H1 (cell line): ENCODE results near the gene B3GALT5. TPM values are rescaled to one million over a fixed set of nuclear protein-coding genes. Genes with fewer than 3 reads are reported as not detected.

Experiments used
- CTCF ChIA-PET: fragments of 300-600 bp; sonication (Branson Sonifier 250); formaldehyde crosslinking; loops from one replicate; lab custom pipeline; 2021; ENCODE audit not compliant: partially characterized antibody; lab: Charles Lee
- POLR2A ChIA-PET: fragments of 300-600 bp; sonication (Branson Sonifier 250); formaldehyde crosslinking; loops from one replicate; lab custom pipeline; 2021; ENCODE audit warnings: inconsistent platforms; ENCODE audit not compliant: partially characterized antibody; lab: Charles Lee
- DNase-seq, 2 experiments: peaks; one replicate each; pipeline versions ENCODE4 v3.0.0 to v3.0.0-alpha.2; 2010 to 2022; ENCODE audit warnings: low spot score in 2 of 2, low read depth in 1 of 2, mixed read lengths in 1 of 2
- FAIRE-seq: peaks from 2 replicates; lab custom pipeline; 2011; peaks lifted over from hg19 to GRCh38; lab: Jason Lieb, UNC
- H2AFZ ChIP-seq: 2 replicates; pipeline ENCODE4 v1.8.1; 2012; ENCODE audit warnings: low read length, inconsistent platforms
- H2AK5ac ChIP-seq: 2 replicates; pipeline ENCODE4 v1.6.1; 2013; ENCODE audit warnings: low read depth, low read length
- H2BK120ac ChIP-seq: replicated peaks from 2 replicates; pipeline ENCODE3; 2013; ENCODE audit warnings: low read depth, low read length, inconsistent platforms
- H2BK12ac ChIP-seq: 2 replicates; pipeline ENCODE4 v1.6.1; 2013; ENCODE audit warnings: low read depth, low read length
- H2BK15ac ChIP-seq: 2 replicates; pipeline ENCODE4 v1.6.1; 2013; ENCODE audit warnings: low read length
- H2BK20ac ChIP-seq: 2 replicates; pipeline ENCODE4 v1.6.1; 2013; ENCODE audit warnings: low read length
- H2BK5ac ChIP-seq: 2 replicates; pipeline ENCODE4 v1.6.1; 2013; ENCODE audit warnings: low read depth, low read length
- H3K14ac ChIP-seq: 2 replicates; pipeline ENCODE4 v1.6.1; 2013; ENCODE audit warnings: inconsistent platforms; ENCODE audit not compliant: insufficient read length
- H3K18ac ChIP-seq: 2 replicates; pipeline ENCODE4 v1.6.1; 2013; ENCODE audit warnings: low read length; ENCODE audit errors: extremely low read depth
- H3K23ac ChIP-seq: 2 replicates; pipeline ENCODE4 v1.6.1; 2013; ENCODE audit warnings: inconsistent platforms; ENCODE audit not compliant: insufficient read length
- H3K23me2 ChIP-seq: 2 replicates; pipeline ENCODE4 v1.6.1; 2013; ENCODE audit warnings: low read depth, low read length
- H3K27ac ChIP-seq: 2 replicates; pipeline ENCODE4 v1.6.1; 2011; ENCODE audit warnings: low read depth, low read length, inconsistent platforms
- H3K27me3 ChIP-seq, 4 experiments: replicated peaks in 1 of 4; 1 replicate in 1 of 4; 2 replicates in 3 of 4; pipeline versions ENCODE4 v1.6.1 to v1.8.1; 2011 to 2013; ENCODE audit warnings: low read length in 3 of 4, mild to moderate bottlenecking in 3 of 4, inconsistent platforms in 2 of 4, mixed read lengths in 2 of 4, moderate library complexity in 1 of 4; ENCODE audit not compliant: control insufficient read depth in 3 of 4, insufficient read depth in 3 of 4; ENCODE audit errors: extremely low read depth in 1 of 4
- H3K36me3 ChIP-seq, 4 experiments: 2 replicates each; pipeline versions ENCODE4 v1.6.1 to v1.8.1; 2011 to 2013; ENCODE audit warnings: mild to moderate bottlenecking in 4 of 4, low read length in 3 of 4, moderate library complexity in 2 of 4, control low read depth in 1 of 4, inconsistent platforms in 1 of 4; ENCODE audit not compliant: insufficient read depth in 4 of 4, control insufficient read depth in 2 of 4
- H3K4ac ChIP-seq: replicated peaks from 2 replicates; pipeline ENCODE3; 2013; ENCODE audit warnings: low read length, low read depth, mixed read lengths, inconsistent platforms; ENCODE audit not compliant: insufficient read length
- H3K4me1 ChIP-seq, 4 experiments: replicated peaks in 1 of 4; 1 replicate in 1 of 4; 2 replicates in 3 of 4; pipeline versions ENCODE4 v1.6.1 to v1.8.1; 2011 to 2013; ENCODE audit warnings: low read length in 3 of 4, inconsistent platforms in 2 of 4, mixed read lengths in 1 of 4; ENCODE audit not compliant: insufficient read depth in 4 of 4, control insufficient read depth in 3 of 4
- H3K4me2 ChIP-seq, 2 experiments: 2 replicates each; pipeline versions ENCODE4 v1.6.1 to v1.8.1; 2011 to 2013; ENCODE audit warnings: low read depth in 2 of 2, low read length in 2 of 2, control low read depth in 1 of 2, inconsistent platforms in 1 of 2, mild to moderate bottlenecking in 1 of 2; ENCODE audit not compliant: insufficient read depth in 1 of 2
- H3K4me3 ChIP-seq, 4 experiments: fragments of 200-600, 300-600 bp in 1 of 4; sonication (generic), shearing (Covaris generic), sonication (Bioruptor Twin) in 1 of 4; 2 replicates each; pipeline versions ENCODE4 v1.5.1 to v1.8.1; 2011 to 2016; ENCODE audit warnings: low read length in 4 of 4, low read depth in 3 of 4, control low read depth in 2 of 4, inconsistent platforms in 2 of 4, mild to moderate bottlenecking in 2 of 4, mixed read lengths in 1 of 4, moderate library complexity in 1 of 4; ENCODE audit not compliant: insufficient read depth in 2 of 4; ENCODE audit errors: extremely low read depth in 1 of 4
- H3K56ac ChIP-seq: replicated peaks from 2 replicates; pipeline ENCODE3; 2013; ENCODE audit warnings: low read depth, mild to moderate bottlenecking, mixed read lengths, low read length, inconsistent platforms; ENCODE audit not compliant: insufficient read length
- H3K79me1 ChIP-seq: 2 replicates; pipeline ENCODE4 v1.6.1; 2013; ENCODE audit warnings: low read depth, low read length, control low read depth
- H3K79me2 ChIP-seq, 2 experiments: 2 replicates each; pipeline versions ENCODE4 v1.6.1 to v1.8.1; 2012 to 2013; ENCODE audit warnings: low read length in 2 of 2, mild to moderate bottlenecking in 2 of 2, inconsistent platforms in 1 of 2; ENCODE audit not compliant: insufficient read depth in 2 of 2, control insufficient read depth in 1 of 2
- H3K9ac ChIP-seq, 4 experiments: replicated peaks in 1 of 4; 1 replicate in 1 of 4; 2 replicates in 3 of 4; pipeline versions ENCODE4 v1.6.1 to v1.8.1; 2011 to 2013; ENCODE audit warnings: low read depth in 3 of 4, low read length in 3 of 4, control low read depth in 2 of 4, mild to moderate bottlenecking in 2 of 4, moderate library complexity in 2 of 4, inconsistent platforms in 1 of 4; ENCODE audit errors: extremely low read depth in 1 of 4
- H3K9me3 ChIP-seq, 2 experiments: 2 replicates each; pipeline versions ENCODE4 v1.6.1 to v1.8.1; 2012 to 2013; ENCODE audit warnings: mild to moderate bottlenecking in 2 of 2, moderate library complexity in 2 of 2, control low read depth in 1 of 2, inconsistent platforms in 1 of 2, low read depth in 1 of 2, low read length in 1 of 2, mixed read lengths in 1 of 2; ENCODE audit not compliant: insufficient read depth in 2 of 2
- H4K20me1 ChIP-seq, 2 experiments: replicated peaks in 1 of 2; 2 replicates each; pipeline versions ENCODE3 to v1.8.1; 2011 to 2013; ENCODE audit warnings: inconsistent platforms in 2 of 2, low read length in 2 of 2, mild to moderate bottlenecking in 1 of 2; ENCODE audit not compliant: insufficient read depth in 2 of 2, control insufficient read depth in 1 of 2
- H4K5ac ChIP-seq: 2 replicates; pipeline ENCODE4 v1.6.1; 2013; ENCODE audit warnings: low read length, low read depth, mixed read lengths, inconsistent platforms; ENCODE audit not compliant: insufficient read length
- H4K8ac ChIP-seq: 2 replicates; pipeline ENCODE4 v1.8.0; 2013; ENCODE audit warnings: mild to moderate bottlenecking, moderate library complexity, low read length, inconsistent platforms; ENCODE audit not compliant: insufficient read depth; ENCODE audit errors: extremely low read depth
- H4K91ac ChIP-seq: replicated peaks from 2 replicates; pipeline ENCODE3; 2013; ENCODE audit warnings: low read length, mixed read lengths, inconsistent platforms; ENCODE audit not compliant: insufficient read length
- ASH2L ChIP-seq: fragments of 200-600, 300-600 bp; sonication (generic); IDR thresholded peaks from one replicate; pipeline ENCODE4 v1.7.1; 2017; ENCODE audit warnings: low read length
- CEBPB ChIP-seq: IDR thresholded peaks from 2 replicates; pipeline ENCODE4 v1.6.1; 2012; ENCODE audit warnings: low read depth, low read length
- CTBP2 ChIP-seq: IDR thresholded peaks from 2 replicates; pipeline ENCODE4 v1.7.0; 2011; ENCODE audit warnings: borderline replicate concordance, mild to moderate bottlenecking, moderate library complexity, mixed read lengths, low read length; ENCODE audit not compliant: insufficient read depth, insufficient read length
- KDM1A ChIP-seq: fragments of 200-600, 300-600 bp; sonication (generic); IDR thresholded peaks from 2 replicates; pipeline ENCODE4 v1.7.1; 2016; ENCODE audit warnings: mild to moderate bottlenecking, low read length, borderline replicate concordance
- MAFK ChIP-seq: IDR thresholded peaks from 2 replicates; pipeline ENCODE4 v1.6.1; 2012; ENCODE audit warnings: low read depth, mild to moderate bottlenecking, improper control_type of control experiment, low read length
- RNF2 ChIP-seq: fragments of 200-900, 300-1000 bp; sonication (generic); IDR thresholded peaks from 2 replicates; pipeline ENCODE4 v1.7.1; 2016; ENCODE audit warnings: borderline replicate concordance, low read depth, mild to moderate bottlenecking, antibody characterized with exemption, low read length; ENCODE audit not compliant: poor library complexity, severe bottlenecking; ENCODE audit errors: missing control alignments
- SAP30 ChIP-seq: fragments of 300-600 bp; sonication (generic); IDR thresholded peaks from 2 replicates; pipeline ENCODE4 v1.7.1; 2012; ENCODE audit warnings: low read length, moderate library complexity, mild to moderate bottlenecking, inconsistent platforms; ENCODE audit not compliant: insufficient read depth, insufficient replicate concordance
- SIN3A ChIP-seq, 2 experiments: IDR thresholded peaks in 1 of 2; conservative IDR thresholded peaks in 1 of 2; 2 replicates each; pipeline ENCODE4 v1.6.1; 2011 to 2012; ENCODE audit warnings: low read length in 2 of 2, improper control_type of control experiment in 1 of 2, low read depth in 1 of 2, mild to moderate bottlenecking in 1 of 2
- SP2 ChIP-seq: IDR thresholded peaks from 2 replicates; pipeline ENCODE4 v1.6.1; 2012; ENCODE audit warnings: mild to moderate bottlenecking, low read length, inconsistent platforms
- SP4 ChIP-seq: IDR thresholded peaks from 2 replicates; pipeline ENCODE4 v1.6.1; 2012; ENCODE audit warnings: low read length, inconsistent platforms
- SRF ChIP-seq: IDR thresholded peaks from 2 replicates; pipeline ENCODE4 v1.6.1; 2011; ENCODE audit warnings: mild to moderate bottlenecking, low read depth, low read length, moderate library complexity
- SUZ12 ChIP-seq: fragments of 200-600 bp; sonication (generic); IDR thresholded peaks from 2 replicates; pipeline ENCODE4 v1.6.1; 2012; ENCODE audit warnings: mild to moderate bottlenecking, inconsistent platforms, low read length, moderate library complexity, mixed read lengths
- WGBS, 2 experiments: shearing (Covaris generic) in 1 of 2; methylation state at CpG; one replicate each; pipeline versions ENCODE4 v1.1.6 to v1.1.7; 2013 to 2015; ENCODE audit warnings: low lambda C conversion rate in 2 of 2, mixed read lengths in 2 of 2, inconsistent platforms in 1 of 2, low coverage in 1 of 2, missing lambda C conversion rate in 1 of 2; ENCODE audit not compliant: insufficient replicate concordance in 2 of 2, insufficient coverage in 1 of 2, insufficient read length in 1 of 2; ENCODE audit errors: extremely low coverage in 1 of 2, missing lambda C conversion rate in 1 of 2; 5-methylcytosine and 5-hydroxymethylcytosine counted together
- polyA plus RNA-seq, 7 experiments: library from polyadenylated mRNA; depleted of rRNA in 3 of 7; stranded (reverse) in 5 of 7; unstranded in 2 of 7; fragments of >200 nt in 5 of 7; fragments of 200-250 nt in 2 of 7; gene quantifications; 1 replicate in 5 of 7; 2 replicates in 1 of 7; 4 replicates in 1 of 7; pipeline versions ENCODE4 v1.2.1 to v1.2.3, GENCODE V29; 2011 to 2013; ENCODE audit warnings: missing spikeins in 2 of 7, mixed read lengths in 2 of 7
- total RNA-seq: library from RNA; stranded (reverse); fragmentation: NEBNext Ultra II Directional; extraction: Animal tissue kit (Norgen Biotek cat#: 25700); gene quantifications from 2 replicates; pipeline ENCODE4 v1.2.1, GENCODE V29; 2021
- TF ChIP-seq, protein P1 (sequence below): IDR thresholded peaks from 2 replicates; pipeline ENCODE4 v1.6.1; 2011; ENCODE audit warnings: low read depth, mild to moderate bottlenecking, low read length; ENCODE audit not compliant: insufficient read depth

The B3GALT5 gene
- total and polyA plus RNA-seq, 2 of the 8 experiments (the other 6 are each of a cell fraction or from before 2014, with no cell fraction given): 11.9 to 25.1 TPM

DNA sequence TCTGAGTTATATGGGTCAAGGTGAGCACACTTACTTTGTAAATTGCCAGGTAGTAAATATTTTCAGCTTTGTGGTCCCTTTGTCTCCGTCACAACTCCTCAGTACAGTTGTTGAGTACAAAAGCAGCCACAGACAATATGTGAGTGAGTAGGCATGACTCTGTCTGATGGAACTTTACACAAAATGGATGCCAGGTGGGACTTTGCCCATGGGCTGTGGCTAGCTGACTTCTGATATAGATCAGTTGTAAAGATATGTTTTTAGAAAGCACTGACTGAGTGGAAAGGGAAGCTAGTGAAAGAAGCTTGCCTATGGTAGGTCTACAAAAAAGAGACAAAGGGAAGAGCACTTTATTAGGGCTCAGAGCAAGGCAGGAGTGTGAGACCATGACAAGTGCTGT is 109.1 kb downstream of the B3GALT5 start:
- H4K20me1 ChIP-seq: no peaks in the 10 kb centered on the region
- H3K36me3 ChIP-seq: peaks cover 0 to 11% (median 2%) of the 10 kb centered on the region in 4 experiments; a peak in 2 of 8 replicates
- no peak overlapping the region for H2BK20ac ChIP-seq
- no peak overlapping the region for H2AFZ ChIP-seq
- WGBS, 2 experiments: 93% methylated on average over 1 of the region's 1 CpG; no CpG with 5 or more reads in 1 of the 2 experiments
- H3K4ac ChIP-seq: no peak overlapping the region
- H3K18ac ChIP-seq: no peak overlapping the region
- no peak overlapping the region for H3K9ac ChIP-seq
- FAIRE-seq: peak; percentile 13
- H3K4me2 ChIP-seq: no peak overlapping the region
- no peak overlapping the region for H3K27ac ChIP-seq
- H2BK120ac ChIP-seq: no peak overlapping the region
- no peak overlapping the region for H2AK5ac ChIP-seq
- H3K27me3 ChIP-seq: no peaks in the 10 kb centered on the region
- no peak overlapping the region for H4K5ac ChIP-seq
- H3K23ac ChIP-seq: no peak overlapping the region
- 0 out of 7 replicates have a peak, but pooled peaks cover 0 to 3% (median 0%) of the 10 kb centered on the region in 4 experiments for H3K4me1 ChIP-seq
- H3K23me2 ChIP-seq: no peaks in the 10 kb centered on the region; the same call in 1 of the 2 replicates
- POLR2A ChIA-PET: no interaction called here
- no peak overlapping the region for H3K14ac ChIP-seq
- H2BK15ac ChIP-seq: no peak overlapping the region
- H4K8ac ChIP-seq: no peak overlapping the region
- no peak overlapping the region for H2BK12ac ChIP-seq
- H3K79me1 ChIP-seq: no peaks in the 10 kb centered on the region
- no peak overlapping the region for H4K91ac ChIP-seq
- no peaks in the 10 kb centered on the region for H3K79me2 ChIP-seq
- H3K9me3 ChIP-seq: peaks cover 9 to 14% of the 10 kb centered on the region in 2 experiments
- H3K4me3 ChIP-seq: no peak overlapping the region
- no peak overlapping the region for H2BK5ac ChIP-seq
- no peak overlapping the region for H3K56ac ChIP-seq
- CTCF ChIA-PET: interaction anchor here (1.1 to 7.6 kb wide), 4 partner anchors 8 to 948 kb away, joined by 3 to 56 read pairs (median 6); no protein-coding TSS in a partner anchor
- DNase-seq: no peak
- TF ChIP-seq SP2 (no peak), KDM1A (no peak), SRF (no peak), SAP30 (no peak), CTBP2 (no peak), SP4 (no peak), MAFK (no peak), ASH2L (no peak), CEBPB (no peak), SIN3A (conservative IDR thresholded peaks at IDR 0.05 in 1 of 2, IDR thresholded peaks at IDR 0.05 in 1 of 2; ENCODE audit: low read depth in 1 of 2, low read length in 2 of 2) (no peak), RNF2 (no peak), SUZ12 (no peak)
- TF ChIP-seq, protein P1, sequence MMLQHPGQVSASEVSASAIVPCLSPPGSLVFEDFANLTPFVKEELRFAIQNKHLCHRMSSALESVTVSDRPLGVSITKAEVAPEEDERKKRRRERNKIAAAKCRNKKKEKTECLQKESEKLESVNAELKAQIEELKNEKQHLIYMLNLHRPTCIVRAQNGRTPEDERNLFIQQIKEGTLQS: no peak
